A549 (cell line): ENCODE measurements around the gene SFRP2. TPM values are rescaled to one million over a fixed set of nuclear protein-coding genes. Genes with fewer than 3 reads are reported as not detected.

ENCODE experiments used
- ATAC-seq, 2 experiments: fragments of 200-7000 bp in 1 of 2; fragments of >200 bp in 1 of 2; cut with Nextera tagmentation in 1 of 2; cut with Tn5 transposase in 1 of 2; 3 replicates each; pipeline versions ENCODE4 v1.8.0 to v1.9.1; 2018 to 2020; ENCODE audit warnings: mild to moderate bottlenecking in 1 of 2, moderate library complexity in 1 of 2
- CTCF ChIA-PET: fragments of 300-600 bp; sonication (Branson Sonifier 250); formaldehyde crosslinking; extraction: SDS; loops from one replicate; lab custom pipeline; 2021; ENCODE audit warnings: antibody characterized with exemption, inconsistent platforms; lab: Yijun Ruan, JAX
- POLR2A ChIA-PET: fragments of 350-600 bp; formaldehyde crosslinking; extraction: SDS; loops from one replicate; lab custom pipeline; 2021; ENCODE audit warnings: antibody characterized with exemption, inconsistent platforms; lab: Yijun Ruan, JAX
- DNase-seq, 2 experiments: peaks; one replicate each; pipeline versions ENCODE4 v3.0.0 to v3.0.0-alpha.2; 2011 to 2016; ENCODE audit warnings: low read depth in 1 of 2, low spot score in 1 of 2
- FAIRE-seq: peaks from 2 replicates; lab custom pipeline; 2011; peaks lifted over from hg19 to GRCh38; lab: Jason Lieb, UNC
- H3K27ac ChIP-seq, 2 experiments: fragments of >200 bp; sonication (Bioruptor Twin); formaldehyde crosslinking; 3 replicates each; pipeline ENCODE4 v1.5.1; 2016 to 2017
- H3K4me1 ChIP-seq: fragments of >200 bp; sonication (Bioruptor Twin); formaldehyde crosslinking; 3 replicates; pipeline ENCODE4 v1.6.1; 2016
- H3K4me2 ChIP-seq: fragments of >200 bp; sonication (Bioruptor Twin); formaldehyde crosslinking; 3 replicates; pipeline ENCODE4 v1.6.1; 2016
- H3K4me3 ChIP-seq: fragments of >200 bp; sonication (Bioruptor Twin); formaldehyde crosslinking; 3 replicates; pipeline ENCODE4 v1.5.1; 2016
- H3K9me3 ChIP-seq: fragments of >200 bp; sonication (Bioruptor Twin); formaldehyde crosslinking; 3 replicates; pipeline ENCODE4 v1.6.1; 2016
- CBX2 ChIP-seq: fragments of 200-600 bp; sonication (generic); IDR thresholded peaks from 2 replicates; pipeline ENCODE4 v1.6.1; 2016; ENCODE audit warnings: low read depth, mild to moderate bottlenecking, borderline replicate concordance
- CHD4 ChIP-seq: fragments of 200-600 bp; sonication (generic); IDR thresholded peaks from 2 replicates; pipeline ENCODE4 v1.6.1; 2016; ENCODE audit warnings: antibody characterized with exemption, mild to moderate bottlenecking, borderline replicate concordance
- E2F6 ChIP-seq: IDR thresholded peaks from 2 replicates; pipeline ENCODE4 v1.6.1; 2012; ENCODE audit warnings: low read depth, borderline replicate concordance
- EHF ChIP-seq: fragments of 250-450 bp; sonication (Bioruptor Pico); IDR thresholded peaks from 2 replicates; pipeline ENCODE4 v1.5.0; 2020; ENCODE audit warnings: mild to moderate bottlenecking
- FOSB ChIP-seq: fragments of 250-450 bp; sonication (Bioruptor Pico); IDR thresholded peaks from 2 replicates; pipeline ENCODE4 v1.5.0; 2020; ENCODE audit warnings: mild to moderate bottlenecking, moderate library complexity
- FOXS1 ChIP-seq: fragments of 250-450 bp; sonication (Bioruptor Pico); IDR thresholded peaks from 2 replicates; pipeline ENCODE4 v1.5.0; 2020; ENCODE audit warnings: mild to moderate bottlenecking, moderate library complexity
- HMGXB4 ChIP-seq: fragments of 250-450 bp; sonication (Bioruptor Pico); IDR thresholded peaks from 2 replicates; pipeline ENCODE4 v1.5.0; 2021; ENCODE audit warnings: mild to moderate bottlenecking, moderate library complexity, borderline replicate concordance
- HOXB13 ChIP-seq: fragments of 250-450 bp; sonication (Bioruptor Pico); IDR thresholded peaks from 2 replicates; pipeline ENCODE4 v1.5.0; 2020; ENCODE audit warnings: low read depth, mild to moderate bottlenecking, moderate library complexity
- JUN ChIP-seq, 2 experiments: fragments of >200 bp; sonication (Bioruptor Twin); formaldehyde crosslinking; IDR thresholded peaks; 2 replicates in 1 of 2; 3 replicates in 1 of 2; pipeline ENCODE4 v1.6.1; 2016 to 2017
- JUNB ChIP-seq: fragments of >200 bp; sonication (Bioruptor Twin); formaldehyde crosslinking; IDR thresholded peaks from 2 replicates; pipeline ENCODE4 v1.6.1; 2016
- KDM1A ChIP-seq: fragments of 200-600 bp; sonication (generic); IDR thresholded peaks from 2 replicates; pipeline ENCODE4 v1.6.1; 2016; ENCODE audit warnings: low read depth, mild to moderate bottlenecking
- MYC ChIP-seq: IDR thresholded peaks from 2 replicates; pipeline ENCODE4 v1.6.1; 2012; ENCODE audit warnings: mild to moderate bottlenecking, inconsistent platforms, low read length, improper control_type of control experiment, borderline replicate concordance
- POLR2A ChIP-seq: IDR thresholded peaks from 2 replicates; pipeline ENCODE4 v1.6.1; 2012; ENCODE audit warnings: mild to moderate bottlenecking, low read length
- POLR2AphosphoS2 ChIP-seq: conservative IDR thresholded peaks from 2 replicates; pipeline ENCODE4 v1.6.1; 2012; ENCODE audit warnings: low read length, improper control_type of control experiment, inconsistent platforms
- RFX5 ChIP-seq: fragments of 450-650 bp; IDR thresholded peaks from 2 replicates; pipeline ENCODE4 v1.7.1; 2014; ENCODE audit warnings: antibody characterized with exemption, mild to moderate bottlenecking, moderate library complexity
- SMC3 ChIP-seq: fragments of >200 bp; sonication (Bioruptor Twin); formaldehyde crosslinking; IDR thresholded peaks from 3 replicates; pipeline ENCODE4 v1.6.1; 2018; ENCODE audit warnings: inconsistent platforms
- ZC3H11A ChIP-seq: fragments of 450-650 bp; IDR thresholded peaks from 2 replicates; pipeline ENCODE4 v1.6.1; 2014; ENCODE audit warnings: antibody characterized with exemption, mild to moderate bottlenecking
- WGBS: methylation state at CpG from one replicate; pipeline ENCODE4 v1.1.6; 2017; ENCODE audit errors: missing lambda C conversion rate; 5-methylcytosine and 5-hydroxymethylcytosine counted together
- polyA plus RNA-seq, 4 experiments: library from polyadenylated mRNA; depleted of rRNA in 3 of 4; stranded (reverse); fragments of >200 nt; fragmentation: RNase III in 1 of 4; extraction: RNeasy Plus Mini Kit Qiagen cat#74134 plus additional on column Dnase treatment in 1 of 4; gene quantifications; 2 replicates in 3 of 4; 3 replicates in 1 of 4; pipeline ENCODE4 v1.2.3, GENCODE V29; 2011 to 2017

Gene SFRP2
- polyA plus RNA-seq, 2 of the 4 experiments (the other 2 are of a cell fraction): not detected

GRCh38 chr4:153764601-153765368 is 24.1 kb downstream of the SFRP2 start:
- Histone ChIP-seq H3K4me2 (no peak overlapping the region), H3K4me3 (no peak overlapping the region), H3K4me1 (no peaks in the 10 kb centered on the region), H3K27ac (no peak overlapping the region), H3K9me3 (no peaks in the 10 kb centered on the region)
- CTCF ChIA-PET: interaction anchor here (1.5 kb wide), 1 partner anchor 15 kb away, joined by 4 read pairs; no protein-coding TSS in a partner anchor
- TF ChIP-seq POLR2A: no peak
- no peak for TF ChIP-seq RFX5
- TF ChIP-seq ZC3H11A: no peak
- TF ChIP-seq SMC3: no peak
- TF ChIP-seq JUN (IDR thresholded peaks at IDR 0.05): no peak
- no peak for TF ChIP-seq FOXS1
- no peak for TF ChIP-seq JUNB
- TF ChIP-seq EHF (CRISPR knock-in tag): no peak
- no peak for TF ChIP-seq HMGXB4 (CRISPR knock-in tag)
- no peak for TF ChIP-seq FOSB (CRISPR knock-in tag)
- POLR2A ChIA-PET: no interaction called here
- WGBS: 0% methylated on average over 5 of the region's 5 CpGs
- ATAC-seq (no peak), FAIRE-seq (no peak), DNase-seq (no peak)

- Histone ChIP-seq H3K27ac (no peak overlapping the region), H3K4me2 (no peak overlapping the region), H3K4me3 (no peak overlapping the region)
- ChIA-PET CTCF (no interaction called here), POLR2A (no interaction called here)
- ATAC-seq (no peak), DNase-seq (no peak)
- WGBS: 43% methylated on average over 1 of the region's 1 CpG
- no peak for TF ChIP-seq HOXB13 (CRISPR knock-in tag)
- TF ChIP-seq, all 56 proteins: peak for 0
- Histone ChIP-seq H3K4me1 (no peaks in the 10 kb centered on the region), H3K9me3 (no peaks in the 10 kb centered on the region)
- FAIRE-seq: no peak
These were observed 25.5 kb downstream of the SFRP2 start for GRCh38 chr4:153763404-153763803.

GRCh38 chr4:153759407-153760316 is 29.2 kb downstream of the SFRP2 start, which contains the start of gene RNF175:
TSS of gene RNF175 (minus strand) at chr4:153760024. CDS start at chr4:153759862, 162 bp downstream.
- FAIRE-seq (no peak), DNase-seq (no peak)
- POLR2A ChIA-PET: no interaction called here

More at GRCh38 chr4:153759407-153760316, 29.2 kb downstream of the SFRP2 start, which contains the start of gene RNF175:
- WGBS: 83% methylated on average over 12 of the region's 76 CpGs
- TF ChIP-seq CHD4 (no peak), CBX2 (no peak), E2F6 (no peak), POLR2A (no peak), RFX5 (no peak), MYC (no peak), KDM1A (no peak), SMC3 (no peak), POLR2AphosphoS2 (no peak), EHF (CRISPR knock-in tag) (no peak)
- TF ChIP-seq, all 56 proteins: peak for 0
- Histone ChIP-seq H3K4me3 (peak within 1 kb of the TSS; percentile 48), H3K4me1 (no peaks in the 10 kb centered on the region), H3K4me2 (peak within 1 kb of the TSS; percentile 94), H3K27ac (peak within 1 kb of the TSS in 1 of 2 experiments; percentile 65; a peak in 3 of 6 replicates), H3K9me3 (no peaks in the 10 kb centered on the region)
- CTCF ChIA-PET: no interaction called here
- peak; percentile 44 to 81; a peak in 5 of 6 replicates for ATAC-seq
